Measurements from ENCODE around the gene CLDN20.

CLDN20 gene

GRCh38 chr6:155254139-155254538 is 9.7 kb upstream of the CLDN20 start:
- H3K9me3 ChIP-seq (ENCODE audit: control insufficient read depth, low read length): no peaks in the 10 kb centered on the region
- peaks cover 49% of the 10 kb centered on the region for H3K36me3 ChIP-seq (ENCODE audit: control insufficient read depth, insufficient read depth, low read length)
- DNase-seq: no peak
- no peak overlapping the region for H3K4me3 ChIP-seq (ENCODE audit: insufficient read depth, low read depth, low read length, poor library complexity, severe bottlenecking)
- no peaks in the 10 kb centered on the region for H3K27me3 ChIP-seq (replicated peaks; ENCODE audit: control insufficient read depth, insufficient read depth, low read length, poor library complexity, severe bottlenecking)
- no peak overlapping the region for H3K27ac ChIP-seq (ENCODE audit: insufficient read depth, low read length, poor library complexity, severe bottlenecking)
- no peaks in the 10 kb centered on the region for H3K4me1 ChIP-seq (ENCODE audit: control insufficient read depth, insufficient read depth, low read length, poor library complexity, severe bottlenecking)

GRCh38 chr6:155256122-155256795 is 7.6 kb upstream of the CLDN20 start:
- no peaks in the 10 kb centered on the region for H3K9me3 ChIP-seq (ENCODE audit: control insufficient read depth, low read length)
- no peaks in the 10 kb centered on the region for H3K4me1 ChIP-seq (ENCODE audit: control insufficient read depth, insufficient read depth, low read length, poor library complexity, severe bottlenecking)
- H3K4me3 ChIP-seq (ENCODE audit: insufficient read depth, low read depth, low read length, poor library complexity, severe bottlenecking): no peak overlapping the region
- DNase-seq: no peak
- peaks cover 67% of the 10 kb centered on the region for H3K36me3 ChIP-seq (ENCODE audit: control insufficient read depth, insufficient read depth, low read length)
- no peak overlapping the region for H3K27ac ChIP-seq (ENCODE audit: insufficient read depth, low read length, poor library complexity, severe bottlenecking)
- no peaks in the 10 kb centered on the region for H3K27me3 ChIP-seq (replicated peaks; ENCODE audit: control insufficient read depth, insufficient read depth, low read length, poor library complexity, severe bottlenecking)

DNA sequence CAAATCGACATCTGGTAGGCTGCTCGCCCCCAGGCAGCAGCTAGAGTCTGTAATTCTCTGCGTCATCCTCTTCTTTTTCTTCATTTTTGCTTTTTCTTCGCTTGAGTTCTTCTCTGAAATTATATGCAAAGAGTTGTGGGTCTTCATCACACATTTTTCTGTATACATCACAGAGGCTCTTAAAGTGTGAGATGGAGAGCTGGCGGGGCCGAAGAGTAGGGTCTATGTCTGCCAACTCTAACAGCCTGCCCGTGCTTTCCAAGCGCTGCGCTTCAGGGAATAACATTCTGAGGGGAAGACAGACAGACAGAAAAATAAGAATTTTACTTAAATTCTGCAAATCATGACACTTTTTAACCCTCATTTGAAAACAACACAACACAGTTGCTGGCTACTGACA is 6.0 kb upstream of the CLDN20 start:
- Histone ChIP-seq H3K36me3 (ENCODE audit: control insufficient read depth, insufficient read depth, low read length) (peaks cover 63% of the 10 kb centered on the region), H3K9me3 (ENCODE audit: control insufficient read depth, low read length) (no peaks in the 10 kb centered on the region), H3K27me3 (replicated peaks; ENCODE audit: control insufficient read depth, insufficient read depth, low read length, poor library complexity, severe bottlenecking) (no peaks in the 10 kb centered on the region), H3K27ac (ENCODE audit: insufficient read depth, low read length, poor library complexity, severe bottlenecking) (no peak overlapping the region), H3K4me1 (ENCODE audit: control insufficient read depth, insufficient read depth, low read length, poor library complexity, severe bottlenecking) (no peaks in the 10 kb centered on the region), H3K4me3 (ENCODE audit: insufficient read depth, low read depth, low read length, poor library complexity, severe bottlenecking) (no peak overlapping the region)
- DNase-seq: no peak

DNA sequence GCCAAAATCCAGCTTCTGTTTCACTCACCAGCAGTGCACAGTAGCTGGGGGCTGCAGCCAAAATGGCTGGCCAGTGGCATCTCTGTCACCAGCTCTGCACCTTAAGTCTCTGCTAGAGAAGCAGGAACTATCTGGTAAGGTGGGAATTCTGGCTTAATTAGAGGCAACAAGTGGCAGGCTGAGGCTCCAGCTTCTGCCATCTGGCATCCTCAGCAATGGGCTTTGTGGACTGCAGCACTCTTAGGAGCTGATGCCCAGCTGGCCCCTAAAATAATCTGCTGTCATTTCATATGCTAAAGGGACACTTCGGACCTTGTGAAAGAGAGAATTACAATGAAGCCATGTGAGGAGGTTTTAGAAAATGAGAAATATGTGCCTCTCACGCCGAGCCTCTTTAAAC is 4.6 kb upstream of the CLDN20 start:
- DNase-seq: no peak
- H3K27me3 ChIP-seq (replicated peaks; ENCODE audit: control insufficient read depth, insufficient read depth, low read length, poor library complexity, severe bottlenecking): no peaks in the 10 kb centered on the region
- no peaks in the 10 kb centered on the region for H3K9me3 ChIP-seq (ENCODE audit: control insufficient read depth, low read length)
- no peak overlapping the region for H3K4me3 ChIP-seq (ENCODE audit: insufficient read depth, low read depth, low read length, poor library complexity, severe bottlenecking)
- H3K36me3 ChIP-seq (ENCODE audit: control insufficient read depth, insufficient read depth, low read length): peaks cover 53% of the 10 kb centered on the region
- H3K4me1 ChIP-seq (ENCODE audit: control insufficient read depth, insufficient read depth, low read length, poor library complexity, severe bottlenecking): no peaks in the 10 kb centered on the region
- H3K27ac ChIP-seq (ENCODE audit: insufficient read depth, low read length, poor library complexity, severe bottlenecking): no peak overlapping the region

GRCh38 chr6:155259897-155260296 is 3.9 kb upstream of the CLDN20 start:
- no peaks in the 10 kb centered on the region for H3K27me3 ChIP-seq (replicated peaks; ENCODE audit: control insufficient read depth, insufficient read depth, low read length, poor library complexity, severe bottlenecking)
- H3K27ac ChIP-seq (ENCODE audit: insufficient read depth, low read length, poor library complexity, severe bottlenecking): no peak overlapping the region
- H3K4me3 ChIP-seq (ENCODE audit: insufficient read depth, low read depth, low read length, poor library complexity, severe bottlenecking): no peak overlapping the region
- H3K9me3 ChIP-seq (ENCODE audit: control insufficient read depth, low read length): no peaks in the 10 kb centered on the region
- peaks cover 51% of the 10 kb centered on the region for H3K36me3 ChIP-seq (ENCODE audit: control insufficient read depth, insufficient read depth, low read length)
- no peak for DNase-seq
- H3K4me1 ChIP-seq (ENCODE audit: control insufficient read depth, insufficient read depth, low read length, poor library complexity, severe bottlenecking): no peaks in the 10 kb centered on the region

GRCh38 chr6:155260686-155261085 is 3.1 kb upstream of the CLDN20 start:
- Histone ChIP-seq H3K4me3 (ENCODE audit: insufficient read depth, low read depth, low read length, poor library complexity, severe bottlenecking) (no peak overlapping the region), H3K9me3 (ENCODE audit: control insufficient read depth, low read length) (no peaks in the 10 kb centered on the region), H3K4me1 (ENCODE audit: control insufficient read depth, insufficient read depth, low read length, poor library complexity, severe bottlenecking) (no peaks in the 10 kb centered on the region), H3K36me3 (ENCODE audit: control insufficient read depth, insufficient read depth, low read length) (peaks cover 49% of the 10 kb centered on the region), H3K27me3 (replicated peaks; ENCODE audit: control insufficient read depth, insufficient read depth, low read length, poor library complexity, severe bottlenecking) (no peaks in the 10 kb centered on the region), H3K27ac (ENCODE audit: insufficient read depth, low read length, poor library complexity, severe bottlenecking) (no peak overlapping the region)
- DNase-seq: no peak

DNA sequence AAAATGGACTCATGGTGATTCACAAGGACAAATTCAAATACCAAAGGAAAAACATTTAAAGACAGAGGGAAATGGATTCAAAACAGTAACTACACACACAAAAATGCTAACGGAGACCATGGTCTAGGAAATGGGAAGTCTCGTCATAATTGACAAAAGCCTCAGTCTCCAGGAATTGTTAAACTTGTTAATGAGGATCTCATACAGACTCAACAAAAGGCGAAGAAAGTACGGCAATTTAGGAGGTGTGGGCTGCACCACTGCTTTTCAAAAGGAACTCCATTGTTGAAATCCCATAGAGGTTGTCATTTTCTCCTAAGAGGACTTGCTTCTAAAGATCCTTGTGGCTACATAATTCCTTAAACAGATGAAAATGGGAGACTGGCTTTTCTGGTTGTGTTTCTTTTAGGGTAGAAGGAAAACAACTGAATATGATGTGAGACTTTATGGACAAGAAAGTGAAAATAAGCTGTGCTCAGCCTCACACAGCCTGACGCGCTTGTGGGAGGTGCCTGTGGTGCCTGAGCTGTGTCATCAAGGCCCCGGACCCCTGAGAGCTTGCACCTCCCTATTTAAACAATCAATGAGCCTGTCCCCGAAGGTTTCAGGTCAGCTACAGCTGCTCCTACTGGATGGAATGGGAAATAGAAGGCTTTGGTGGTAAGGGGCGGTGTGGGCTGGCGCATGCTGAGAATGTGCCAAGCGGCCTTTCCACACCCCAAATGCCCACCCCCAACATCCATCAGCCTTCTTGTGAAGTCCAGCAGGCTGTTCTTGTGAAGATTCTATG is 2.5 kb upstream of the CLDN20 start:
- Histone ChIP-seq H3K4me1 (ENCODE audit: control insufficient read depth, insufficient read depth, low read length, poor library complexity, severe bottlenecking) (no peaks in the 10 kb centered on the region), H3K27ac (ENCODE audit: insufficient read depth, low read length, poor library complexity, severe bottlenecking) (no peak overlapping the region), H3K36me3 (ENCODE audit: control insufficient read depth, insufficient read depth, low read length) (peaks cover 46% of the 10 kb centered on the region), H3K27me3 (replicated peaks; ENCODE audit: control insufficient read depth, insufficient read depth, low read length, poor library complexity, severe bottlenecking) (no peaks in the 10 kb centered on the region), H3K9me3 (ENCODE audit: control insufficient read depth, low read length) (no peaks in the 10 kb centered on the region), H3K4me3 (ENCODE audit: insufficient read depth, low read depth, low read length, poor library complexity, severe bottlenecking) (no peak overlapping the region)
- no peak for DNase-seq

DNA sequence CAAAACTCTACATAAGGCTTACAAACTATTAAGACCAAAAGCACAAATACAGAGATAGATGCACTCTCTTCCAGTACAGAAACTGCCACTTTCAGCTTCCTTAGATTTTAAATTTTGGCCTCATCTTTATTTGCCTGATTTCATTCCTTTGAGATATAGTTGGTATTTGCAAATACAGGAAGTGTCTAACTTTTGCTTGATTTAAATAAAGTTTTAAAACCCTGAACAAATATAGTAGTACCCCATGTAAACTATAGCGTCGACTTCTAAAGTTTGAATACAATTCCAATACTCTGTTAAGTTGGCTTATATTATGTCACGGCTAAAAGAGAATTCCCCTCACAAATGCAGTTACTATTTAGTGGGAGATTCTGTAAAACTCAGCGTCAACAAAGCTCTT is 1.2 kb upstream of the CLDN20 start:
- peaks cover 33% of the 10 kb centered on the region for H3K36me3 ChIP-seq (ENCODE audit: control insufficient read depth, insufficient read depth, low read length)
- no peak overlapping the region for H3K27ac ChIP-seq (ENCODE audit: insufficient read depth, low read length, poor library complexity, severe bottlenecking)
- H3K27me3 ChIP-seq (replicated peaks; ENCODE audit: control insufficient read depth, insufficient read depth, low read length, poor library complexity, severe bottlenecking): no peaks in the 10 kb centered on the region
- no peaks in the 10 kb centered on the region for H3K9me3 ChIP-seq (ENCODE audit: control insufficient read depth, low read length)
- no peaks in the 10 kb centered on the region for H3K4me1 ChIP-seq (ENCODE audit: control insufficient read depth, insufficient read depth, low read length, poor library complexity, severe bottlenecking)
- DNase-seq: no peak
- no peak overlapping the region for H3K4me3 ChIP-seq (ENCODE audit: insufficient read depth, low read depth, low read length, poor library complexity, severe bottlenecking)

DNA sequence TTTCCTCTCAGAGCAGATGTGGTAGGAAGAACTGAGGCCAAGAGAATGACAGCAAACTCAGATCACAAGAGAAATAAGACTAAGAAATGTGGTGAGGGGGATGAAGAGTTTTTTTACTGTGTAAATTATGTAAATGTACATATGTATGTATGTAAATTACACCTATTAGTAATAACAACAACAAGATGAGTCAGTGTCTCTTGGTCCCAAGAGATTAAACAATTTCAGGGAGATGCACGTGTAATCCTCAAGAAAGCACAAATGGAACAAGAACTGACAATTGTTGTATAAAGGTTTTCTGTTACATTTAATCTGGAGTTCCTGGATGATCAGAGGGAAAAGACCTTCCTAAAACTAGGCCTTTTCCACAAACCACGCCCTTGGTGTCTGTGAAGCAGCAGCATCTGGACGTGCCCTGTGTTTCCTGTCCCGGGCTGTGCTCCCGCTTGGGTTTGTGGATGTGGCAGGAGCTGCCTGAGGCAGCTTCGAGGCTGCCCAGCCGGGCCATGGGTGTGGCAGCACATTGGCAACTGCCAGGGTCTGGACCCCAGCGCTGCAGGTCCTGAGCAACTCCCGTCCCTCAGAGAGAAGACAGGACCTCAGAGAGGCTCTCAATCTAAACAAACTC is 994 bp downstream of the CLDN20 start:
- Histone ChIP-seq H3K4me3 (ENCODE audit: insufficient read depth, low read depth, low read length, poor library complexity, severe bottlenecking) (no peak overlapping the region), H3K27ac (ENCODE audit: insufficient read depth, low read length, poor library complexity, severe bottlenecking) (no peak overlapping the region)
- no peak for DNase-seq

More for the DNA sequence above, 994 bp downstream of the CLDN20 start:
- no peaks in the 10 kb centered on the region for H3K27me3 ChIP-seq (replicated peaks; ENCODE audit: control insufficient read depth, insufficient read depth, low read length, poor library complexity, severe bottlenecking)
- no peaks in the 10 kb centered on the region for H3K9me3 ChIP-seq (ENCODE audit: control insufficient read depth, low read length)
- H3K4me1 ChIP-seq (ENCODE audit: control insufficient read depth, insufficient read depth, low read length, poor library complexity, severe bottlenecking): no peaks in the 10 kb centered on the region
- H3K36me3 ChIP-seq (ENCODE audit: control insufficient read depth, insufficient read depth, low read length): peaks cover 17% of the 10 kb centered on the region
